ENCODE results near the gene ALB. TPM values are rescaled to one million over a fixed set of nuclear protein-coding genes. Genes with fewer than 3 reads are reported as not detected.

The ALB gene
- total RNA-seq, 4 donors from 2014 or later: 0.25 TPM; not detected in 3

DNA sequence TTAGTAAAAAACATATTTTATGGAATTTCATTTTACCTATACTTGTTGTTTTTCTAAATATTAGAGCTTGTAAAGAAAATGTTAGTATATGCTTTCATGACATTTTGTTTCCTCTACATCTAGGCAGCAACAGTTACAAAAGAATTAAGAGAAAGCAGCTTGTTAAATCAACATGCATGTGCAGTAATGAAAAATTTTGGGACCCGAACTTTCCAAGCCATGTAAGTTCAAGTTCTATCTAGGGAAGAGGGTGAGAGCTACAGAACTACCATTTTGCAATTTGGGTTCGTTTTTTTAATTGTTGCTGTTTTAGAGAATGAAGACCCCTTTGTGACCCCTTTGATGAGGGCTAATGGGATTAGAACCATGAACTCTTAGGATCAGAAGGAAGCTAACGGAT lies 39.1 kb downstream of the ALB start:
- 69 to 73% methylated on average over 3 of the region's 3 CpGs for WGBS, 2 donors
- no peak overlapping the region for H3K4me3 ChIP-seq (ENCODE audit: low read depth, poor library complexity, severe bottlenecking)
- TF ChIP-seq, protein P1, sequence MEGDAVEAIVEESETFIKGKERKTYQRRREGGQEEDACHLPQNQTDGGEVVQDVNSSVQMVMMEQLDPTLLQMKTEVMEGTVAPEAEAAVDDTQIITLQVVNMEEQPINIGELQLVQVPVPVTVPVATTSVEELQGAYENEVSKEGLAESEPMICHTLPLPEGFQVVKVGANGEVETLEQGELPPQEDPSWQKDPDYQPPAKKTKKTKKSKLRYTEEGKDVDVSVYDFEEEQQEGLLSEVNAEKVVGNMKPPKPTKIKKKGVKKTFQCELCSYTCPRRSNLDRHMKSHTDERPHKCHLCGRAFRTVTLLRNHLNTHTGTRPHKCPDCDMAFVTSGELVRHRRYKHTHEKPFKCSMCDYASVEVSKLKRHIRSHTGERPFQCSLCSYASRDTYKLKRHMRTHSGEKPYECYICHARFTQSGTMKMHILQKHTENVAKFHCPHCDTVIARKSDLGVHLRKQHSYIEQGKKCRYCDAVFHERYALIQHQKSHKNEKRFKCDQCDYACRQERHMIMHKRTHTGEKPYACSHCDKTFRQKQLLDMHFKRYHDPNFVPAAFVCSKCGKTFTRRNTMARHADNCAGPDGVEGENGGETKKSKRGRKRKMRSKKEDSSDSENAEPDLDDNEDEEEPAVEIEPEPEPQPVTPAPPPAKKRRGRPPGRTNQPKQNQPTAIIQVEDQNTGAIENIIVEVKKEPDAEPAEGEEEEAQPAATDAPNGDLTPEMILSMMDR (IDR thresholded peaks at IDR 0.05): no peak
- TF ChIP-seq POLR2A (IDR thresholded peaks at IDR 0.05): no peak

DNA sequence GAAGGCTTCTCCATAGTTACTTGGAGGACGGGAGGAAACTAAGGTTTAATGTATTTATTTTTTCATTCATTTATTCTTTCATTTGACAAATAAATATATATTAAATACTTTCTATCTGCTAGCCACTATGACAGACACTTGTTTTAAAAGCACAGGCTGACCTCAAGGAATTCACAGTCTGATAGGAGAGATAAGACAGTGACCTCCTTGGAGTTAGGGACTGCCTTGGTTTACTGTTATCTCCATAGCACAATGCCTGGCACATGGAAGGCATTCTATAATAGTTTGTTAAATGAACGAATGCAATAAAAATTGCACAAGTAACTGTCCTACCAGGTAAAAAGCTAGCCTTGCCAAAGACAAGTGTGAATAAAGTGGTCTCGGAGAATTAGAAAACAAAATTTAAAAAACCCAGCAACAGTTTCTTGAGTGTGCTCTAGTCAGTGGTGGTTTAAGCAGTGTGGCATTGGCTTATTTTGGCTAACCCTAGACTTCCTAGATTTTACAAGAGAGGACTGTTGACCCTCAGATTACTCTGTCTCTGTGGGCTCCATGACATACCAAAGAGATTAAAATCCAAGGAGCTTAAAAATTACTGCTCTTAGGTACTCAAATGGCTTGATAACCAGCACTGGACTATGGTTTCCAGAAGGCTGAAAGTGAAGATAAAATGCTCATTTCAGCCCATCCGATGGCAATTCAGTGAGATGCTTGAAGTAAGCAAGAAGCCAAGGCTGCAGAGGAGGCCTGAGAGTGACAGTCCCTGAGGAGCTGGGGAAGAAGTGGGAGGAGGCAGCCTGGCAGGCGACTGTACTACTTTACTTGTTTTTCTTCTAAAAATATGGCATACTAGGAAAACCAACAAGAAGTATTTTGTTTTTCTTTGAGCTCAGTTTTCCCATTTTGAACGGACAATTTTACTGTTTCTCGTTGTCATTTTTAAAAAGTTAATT lies 41.6 kb downstream of the ALB start:
- H3K4me3 ChIP-seq (ENCODE audit: low read depth, poor library complexity, severe bottlenecking): no peak overlapping the region

More for the DNA sequence above, 39.1 kb downstream of the ALB start:
- DNase-seq (ENCODE audit: low spot score in 2 of 2): no peak
- intact Hi-C loops (cut with DNase I; ENCODE audit: low total_unique reads): no loop called here

DNA sequence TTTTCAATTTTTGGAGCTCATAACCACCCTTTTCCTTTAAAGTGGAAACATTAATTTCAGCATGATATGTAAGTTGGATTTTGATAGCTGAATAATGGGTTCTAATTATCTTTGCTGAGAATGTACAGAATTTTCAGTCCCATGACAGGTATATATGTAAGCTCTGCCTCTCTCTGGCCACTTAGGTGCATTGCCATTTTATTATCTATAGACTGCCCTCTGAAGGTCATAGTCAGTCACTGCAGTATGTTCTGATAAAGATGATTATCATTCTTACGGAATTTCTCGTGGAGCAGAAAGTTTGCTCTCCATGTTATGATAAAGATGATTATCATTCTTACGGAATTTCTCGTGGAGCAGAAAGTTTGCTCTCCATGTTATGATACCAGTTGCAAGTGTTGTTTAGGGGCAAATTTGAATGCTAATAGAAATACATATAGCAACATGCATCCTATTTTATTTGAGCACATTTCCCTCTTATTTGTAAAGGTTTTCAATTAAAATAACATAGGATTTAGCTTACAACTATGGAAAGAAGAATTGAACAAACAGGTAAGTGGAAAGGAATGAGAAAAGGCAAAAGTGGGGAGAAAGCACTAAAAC lies 42.4 kb downstream of the ALB start:
- intact Hi-C loops (cut with DNase I; ENCODE audit: low total_unique reads): no loop called here
- 7 to 15% methylated on average over 4 of the region's 4 CpGs for WGBS, 2 donors
- DNase-seq (ENCODE audit: low spot score in 2 of 2): no peak
- no peak overlapping the region for H3K4me3 ChIP-seq (ENCODE audit: low read depth, poor library complexity, severe bottlenecking)
- TF ChIP-seq, protein P1 (IDR thresholded peaks at IDR 0.05): no peak
- no peak for TF ChIP-seq POLR2A (IDR thresholded peaks at IDR 0.05)

More for the DNA sequence above, 41.6 kb downstream of the ALB start:
- no peak for TF ChIP-seq POLR2A (IDR thresholded peaks at IDR 0.05)
- TF ChIP-seq, protein P1 (IDR thresholded peaks at IDR 0.05): no peak
- DNase-seq (ENCODE audit: low spot score in 2 of 2): no peak
- intact Hi-C loops (cut with DNase I; ENCODE audit: low total_unique reads): no loop called here
- WGBS, 2 donors: 81 to 89% methylated on average over 7 of the region's 7 CpGs

DNA sequence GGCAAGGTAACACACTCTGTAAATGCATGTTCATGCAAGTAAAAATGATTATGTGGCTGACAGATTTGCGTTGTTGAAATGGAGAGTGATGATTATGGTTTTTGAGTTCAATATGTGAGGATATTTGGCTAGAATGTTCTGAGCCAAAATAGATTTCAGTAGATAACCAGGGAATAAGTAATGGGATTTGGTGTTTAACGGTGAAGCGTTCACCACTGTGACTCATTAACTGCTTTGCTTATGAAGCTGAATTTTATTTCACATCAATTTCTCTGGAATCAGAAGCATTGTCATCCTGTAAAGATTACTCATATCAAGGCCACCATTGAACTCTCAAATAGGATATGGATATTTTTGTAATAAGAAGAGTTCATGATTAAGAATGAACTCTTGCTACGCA lies 43.6 kb downstream of the ALB start:
- H3K4me3 ChIP-seq (ENCODE audit: low read depth, poor library complexity, severe bottlenecking): no peak overlapping the region
- TF ChIP-seq POLR2A (IDR thresholded peaks at IDR 0.05): no peak
- TF ChIP-seq, protein P1 (IDR thresholded peaks at IDR 0.05): no peak
- WGBS, 2 donors: 53 to 64% methylated on average over 4 of the region's 4 CpGs
- DNase-seq (ENCODE audit: low spot score in 2 of 2): no peak
- intact Hi-C loops (cut with DNase I; ENCODE audit: low total_unique reads): no loop called here

DNA sequence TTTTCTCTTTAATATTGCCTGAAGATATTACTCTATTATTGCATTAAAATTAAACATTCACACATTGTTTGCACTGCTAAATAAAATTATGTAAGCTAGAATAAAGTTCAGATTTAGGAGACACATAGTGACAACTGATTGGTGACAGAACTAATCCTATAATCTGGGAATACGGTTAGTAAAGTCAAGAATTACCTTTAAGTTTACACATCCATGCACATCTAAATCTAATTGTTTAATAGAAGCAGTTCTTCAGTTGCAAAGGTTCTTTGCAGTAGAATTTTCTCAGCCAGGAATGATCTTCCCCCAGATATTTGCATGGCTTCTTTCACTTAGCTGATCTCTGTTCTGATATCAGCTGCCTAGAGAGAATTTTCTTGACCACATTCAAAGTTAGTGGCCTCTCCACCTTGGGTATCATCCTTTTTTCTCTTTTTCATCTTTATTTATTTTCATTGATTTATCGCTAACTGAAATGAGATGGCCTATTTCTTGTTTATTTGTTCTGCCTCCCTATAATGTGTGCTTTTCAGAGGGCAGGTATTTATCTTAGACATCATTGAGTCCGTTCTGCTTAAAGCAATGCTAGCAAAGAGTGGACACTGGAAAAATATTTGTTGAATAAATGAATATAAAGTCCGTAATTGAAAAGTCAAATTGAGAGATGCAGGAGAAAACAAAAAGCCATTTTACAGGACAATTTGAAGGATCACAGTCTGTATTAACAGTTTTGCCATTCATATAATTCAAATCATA lies 44.5 kb downstream of the ALB start:
- no peak overlapping the region for H3K4me3 ChIP-seq (ENCODE audit: low read depth, poor library complexity, severe bottlenecking)
- intact Hi-C loops (cut with DNase I; ENCODE audit: low total_unique reads): no loop called here
- TF ChIP-seq, protein P1 (IDR thresholded peaks at IDR 0.05): no peak
- TF ChIP-seq POLR2A (IDR thresholded peaks at IDR 0.05): no peak
- 92 to 93% methylated on average over 4 of the region's 4 CpGs for WGBS, 2 donors
- DNase-seq (ENCODE audit: low spot score in 2 of 2): no peak
